ENCODE data around the gene CD93. TPM values are rescaled to one million over a fixed set of nuclear protein-coding genes. Genes with fewer than 3 reads are reported as not detected.
A peak's percentile ranks its signal among the peaks of the same experiment; 100 is the strongest.

CD93 gene
- total RNA-seq, 1 donor from 2014 or later, result 0.02 TPM

- Histone ChIP-seq H3K4me3 (ENCODE audit: insufficient read depth, low read depth, low read length) (peak overlapping the region; percentile 61), H3K79me2 (ENCODE audit: insufficient read depth, low read length) (peaks cover 9% of the 10 kb centered on the region)
- H3K9me3 Mint-ChIP-seq (ENCODE audit: unreplicated experiment), result peaks cover 4% of the 10 kb centered on the region
These were observed 37.6 kb downstream of the CD93 start for GRCh38 chr20:23048283-23049200.

GRCh38 chr20:23047738-23048214, 38.3 kb downstream of the CD93 start:
- Histone ChIP-seq H3K27ac (ENCODE audit: low read depth, low read length) (no peak overlapping the region), H3K79me2 (ENCODE audit: insufficient read depth, low read length) (peaks cover 9% of the 10 kb centered on the region), H3K9me3 (ENCODE audit: insufficient read depth, low read depth, low read length) (no peaks in the 10 kb centered on the region), H3K9ac (ENCODE audit: low read length) (no peak overlapping the region), H3K4me3 (ENCODE audit: insufficient read depth, low read depth, low read length) (peak overlapping the region; percentile 61), H2AFZ (ENCODE audit: low read depth, low read length) (peak overlapping the region; percentile 56), H3K36me3 (ENCODE audit: insufficient read depth, low read length) (no peaks in the 10 kb centered on the region), H3K27me3 (ENCODE audit: insufficient read depth, low read length) (peaks cover 23% of the 10 kb centered on the region), H3K4me2 (ENCODE audit: low read length) (peak overlapping the region; percentile 98), H3K4me1 (ENCODE audit: insufficient read depth, low read length) (peaks cover 24% of the 10 kb centered on the region), H4K20me1 (ENCODE audit: insufficient read depth, low read length) (no peaks in the 10 kb centered on the region)
- Mint-ChIP-seq H3K36me3 (ENCODE audit: low read depth, unreplicated experiment) (peaks cover 1% of the 10 kb centered on the region), H3K4me1 (ENCODE audit: low read depth, unreplicated experiment) (peaks cover 2% of the 10 kb centered on the region), H3K27ac (ENCODE audit: unreplicated experiment) (no peak overlapping the region), H3K4me3 (ENCODE audit: unreplicated experiment) (peak overlapping the region; percentile 79), H3K9me3 (ENCODE audit: unreplicated experiment) (peaks cover 4% of the 10 kb centered on the region), H3K27me3 (ENCODE audit: low read depth, unreplicated experiment) (peaks cover 40% of the 10 kb centered on the region)
- TF ChIP-seq CTCF (IDR thresholded peaks at IDR 0.05; ENCODE audit: insufficient read depth, low read depth, low read length), result no peak
- TF ChIP-seq EZH2 (IDR thresholded peaks at IDR 0.05; ENCODE audit: insufficient read depth, low read length), result no peak
- FAIRE-seq (no peak), DNase-seq (ENCODE audit: low read depth) (no peak)

More at GRCh38 chr20:23048283-23049200, 37.6 kb downstream of the CD93 start:
- no peak overlapping the region for H3K27ac Mint-ChIP-seq (ENCODE audit: unreplicated experiment)
- DNase-seq (ENCODE audit: low read depth) (peak; percentile 8), FAIRE-seq (no peak)
- Histone ChIP-seq H3K9ac (ENCODE audit: low read length) (peak overlapping the region; percentile 65), H3K4me2 (ENCODE audit: low read length) (peak overlapping the region; percentile 98), H3K27me3 (ENCODE audit: insufficient read depth, low read length) (peaks cover 19% of the 10 kb centered on the region), H3K36me3 (ENCODE audit: insufficient read depth, low read length) (no peaks in the 10 kb centered on the region), H2AFZ (ENCODE audit: low read depth, low read length) (peak overlapping the region; percentile 80), H3K9me3 (ENCODE audit: insufficient read depth, low read depth, low read length) (no peaks in the 10 kb centered on the region), H4K20me1 (ENCODE audit: insufficient read depth, low read length) (no peaks in the 10 kb centered on the region), H3K27ac (ENCODE audit: low read depth, low read length) (no peak overlapping the region), H3K4me1 (ENCODE audit: insufficient read depth, low read length) (peaks cover 24% of the 10 kb centered on the region)
- H3K4me1 Mint-ChIP-seq (ENCODE audit: low read depth, unreplicated experiment), result peaks cover 2% of the 10 kb centered on the region
- peak; percentile 73 for TF ChIP-seq EZH2 (IDR thresholded peaks at IDR 0.05; ENCODE audit: insufficient read depth, low read length)
- TF ChIP-seq CTCF (IDR thresholded peaks at IDR 0.05; ENCODE audit: insufficient read depth, low read depth, low read length), result no peak
- H3K27me3 Mint-ChIP-seq (ENCODE audit: low read depth, unreplicated experiment), result peaks cover 40% of the 10 kb centered on the region
- peak overlapping the region; percentile 79 for H3K4me3 Mint-ChIP-seq (ENCODE audit: unreplicated experiment)
- H3K36me3 Mint-ChIP-seq (ENCODE audit: low read depth, unreplicated experiment), result peaks cover 1% of the 10 kb centered on the region

Measured in astrocyte (in vitro differentiated cells and primary cell).